GM13976 (cell line): ENCODE results near the gene POLE4.

ENCODE experiments used
- DNase-seq: peaks from one replicate; pipeline ENCODE4 v3.0.0; 2012; ENCODE audit warnings: low spot score
- in situ Hi-C: fragments of 300-500 bp; cut with MboI; formaldehyde crosslinking; loops from one replicate; pipeline ENCODE4 v1.12.0; 2022; ENCODE audit warnings: low sequenced_read_pairs, mixed read lengths, inconsistent platforms; ENCODE audit not compliant: unreplicated experiment
- TF ChIP-seq, protein P1 (sequence below): IDR thresholded peaks from 2 replicates; pipeline ENCODE4 v1.5.1; 2012; ENCODE audit warnings: borderline replicate concordance, mild to moderate bottlenecking; ENCODE audit not compliant: insufficient read depth; ENCODE audit errors: extremely low read depth, missing control alignments, control extremely low read depth

POLE4 gene

GRCh38 chr2:74939919-74940812 is 18.3 kb upstream of the POLE4 start:
- TF ChIP-seq, protein P1, sequence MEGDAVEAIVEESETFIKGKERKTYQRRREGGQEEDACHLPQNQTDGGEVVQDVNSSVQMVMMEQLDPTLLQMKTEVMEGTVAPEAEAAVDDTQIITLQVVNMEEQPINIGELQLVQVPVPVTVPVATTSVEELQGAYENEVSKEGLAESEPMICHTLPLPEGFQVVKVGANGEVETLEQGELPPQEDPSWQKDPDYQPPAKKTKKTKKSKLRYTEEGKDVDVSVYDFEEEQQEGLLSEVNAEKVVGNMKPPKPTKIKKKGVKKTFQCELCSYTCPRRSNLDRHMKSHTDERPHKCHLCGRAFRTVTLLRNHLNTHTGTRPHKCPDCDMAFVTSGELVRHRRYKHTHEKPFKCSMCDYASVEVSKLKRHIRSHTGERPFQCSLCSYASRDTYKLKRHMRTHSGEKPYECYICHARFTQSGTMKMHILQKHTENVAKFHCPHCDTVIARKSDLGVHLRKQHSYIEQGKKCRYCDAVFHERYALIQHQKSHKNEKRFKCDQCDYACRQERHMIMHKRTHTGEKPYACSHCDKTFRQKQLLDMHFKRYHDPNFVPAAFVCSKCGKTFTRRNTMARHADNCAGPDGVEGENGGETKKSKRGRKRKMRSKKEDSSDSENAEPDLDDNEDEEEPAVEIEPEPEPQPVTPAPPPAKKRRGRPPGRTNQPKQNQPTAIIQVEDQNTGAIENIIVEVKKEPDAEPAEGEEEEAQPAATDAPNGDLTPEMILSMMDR, result no peak
- DNase-seq, result no peak
- in situ Hi-C loops, result loop anchor here (25.0 kb wide), 1 partner anchor 472 kb away; no protein-coding TSS in a partner anchor

GRCh38 chr2:74941284-74941683 is 17.2 kb upstream of the POLE4 start:
- TF ChIP-seq, protein P1, result no peak
- DNase-seq, result no peak
- in situ Hi-C loops, result loop anchor here (25.0 kb wide), 1 partner anchor 471 kb away; no protein-coding TSS in a partner anchor

DNA sequence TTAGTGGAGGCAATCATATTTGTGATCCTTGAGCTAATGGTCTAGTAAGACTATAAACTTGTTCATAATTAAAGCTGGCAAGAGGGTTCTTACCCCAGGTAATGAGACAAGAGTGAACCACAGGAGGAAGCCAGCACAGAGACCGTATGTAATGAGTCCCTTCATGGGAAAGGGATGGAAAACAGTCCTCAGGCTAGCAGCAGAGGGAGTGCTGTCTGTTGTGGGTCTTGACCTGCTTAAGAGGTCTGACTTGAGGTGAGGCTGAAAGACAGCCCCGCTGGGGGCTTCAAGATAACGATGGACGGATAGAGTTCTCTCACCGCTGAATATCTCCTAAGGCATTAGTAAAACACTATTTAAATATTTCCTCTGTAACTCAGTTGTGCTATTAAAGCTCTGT is 16.2 kb upstream of the POLE4 start:
- DNase-seq, result no peak
- TF ChIP-seq, protein P1, result no peak
- in situ Hi-C loops, result loop anchor here (25.0 kb wide), 1 partner anchor 470 kb away; no protein-coding TSS in a partner anchor

DNA sequence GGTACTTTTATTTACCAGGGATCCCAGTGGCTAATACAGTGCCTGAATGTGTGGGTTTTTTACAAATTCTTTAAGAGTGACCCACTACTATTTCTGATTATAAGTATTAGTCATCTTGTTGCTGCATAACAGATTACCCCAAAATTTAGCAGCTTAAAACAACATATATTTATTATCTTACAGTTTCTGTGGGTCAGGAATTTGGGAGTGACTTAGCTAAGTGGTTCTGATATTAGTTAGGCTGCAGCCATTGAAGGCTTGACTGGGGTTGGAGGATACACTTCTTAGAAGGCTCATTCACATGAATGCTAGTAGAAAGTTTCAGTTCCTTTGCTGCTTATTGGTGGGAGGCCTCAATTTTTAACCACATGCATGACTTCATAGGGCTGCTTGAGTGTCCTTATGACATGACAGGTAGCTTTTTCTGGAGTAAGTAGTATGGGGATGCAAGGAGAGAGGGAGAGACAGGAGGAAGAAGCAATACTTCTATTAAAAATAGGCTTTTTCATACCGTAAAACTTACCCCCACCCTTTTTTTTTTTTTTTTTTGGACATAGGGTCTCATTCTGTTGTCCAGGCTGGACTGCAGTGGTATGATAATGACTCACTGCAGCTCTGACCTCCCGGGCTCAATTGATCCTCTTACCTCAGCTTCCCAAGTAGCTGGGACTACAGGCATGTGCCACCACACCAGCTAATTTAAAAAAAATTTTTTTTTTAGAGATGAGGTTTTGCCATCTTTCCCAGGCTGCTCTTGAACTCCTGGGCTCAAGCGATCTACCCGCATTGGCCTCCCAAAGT is 13.3 kb upstream of the POLE4 start:
- TF ChIP-seq, protein P1, result no peak
- in situ Hi-C loops, result loop anchor here (25.0 kb wide), 1 partner anchor 467 kb away; no protein-coding TSS in a partner anchor
- peak; percentile 65 for DNase-seq

DNA sequence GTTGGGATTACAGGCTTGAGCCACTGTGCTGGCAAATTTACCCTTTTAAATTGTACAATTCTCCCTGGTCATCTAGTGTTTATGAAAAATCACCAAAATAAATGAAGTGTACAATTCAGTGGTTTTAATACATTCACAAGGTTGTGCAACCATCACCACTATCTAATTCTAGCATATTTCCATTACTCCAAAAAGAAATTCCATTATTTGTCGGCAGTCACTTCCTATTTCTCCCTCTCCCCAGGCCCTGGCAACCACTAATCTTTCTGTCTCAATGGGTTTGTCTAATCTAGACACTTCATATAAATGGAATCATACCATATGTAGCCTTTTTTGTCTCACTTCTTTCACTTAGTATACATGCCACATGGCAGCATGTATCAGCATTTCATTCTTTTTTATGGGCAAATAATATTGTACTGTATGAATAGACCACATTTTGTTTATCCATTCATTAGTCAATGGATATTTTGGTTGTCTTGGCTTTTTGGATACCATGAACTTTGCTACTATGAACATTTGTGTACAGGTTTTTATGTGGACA is 12.6 kb upstream of the POLE4 start:
- in situ Hi-C loops, result loop anchor here (25.0 kb wide), 1 partner anchor 466 kb away; no protein-coding TSS in a partner anchor
- TF ChIP-seq, protein P1, result no peak
- DNase-seq, result no peak

GRCh38 chr2:74947703-74948102 is 10.7 kb upstream of the POLE4 start:
- TF ChIP-seq, protein P1, result no peak
- in situ Hi-C loops, result loop anchor here (25.0 kb wide), 1 partner anchor 465 kb away; no protein-coding TSS in a partner anchor
- no peak for DNase-seq
